ENCODE measurements around the gene PIRT. TPM values are rescaled to one million over a fixed set of nuclear protein-coding genes. Genes with fewer than 3 reads are reported as not detected.
"Not testable (repeated sequence)": the region's sequence is repeated elsewhere in the genome, so short reads cannot be mapped to it uniquely, and the experiment has no call there.

PIRT gene
- polyA plus RNA-seq, 1 donor (not counting 4 experiments of a cell fraction or from before 2014, with no cell fraction given) = not detected

GRCh38 chr17:10859051-10859450 lies 21.2 kb upstream of the PIRT start:
- FAIRE-seq = no peak

GRCh38 chr17:10857976-10858375 lies 20.1 kb upstream of the PIRT start:
- H3K79me2 ChIP-seq (ENCODE audit: control insufficient read depth, insufficient read depth, low read length) = no peaks in the 10 kb centered on the region
- H3K27ac ChIP-seq (ENCODE audit: control insufficient read depth, insufficient read depth, low read length) = no peak overlapping the region
- no peak for DNase-seq (ENCODE audit: low read depth, low spot score)
- H3K36me3 ChIP-seq (ENCODE audit: control insufficient read depth in 2 of 2, extremely low read depth in 1 of 2, insufficient read depth in 2 of 2, low read length in 2 of 2) = no peaks in the 10 kb centered on the region
- TF ChIP-seq CTCF (optimal IDR thresholded peaks at IDR 0.05 in 1 of 3, IDR thresholded peaks at IDR 0.05 in 1 of 3, conservative IDR thresholded peaks at IDR 0.05 in 1 of 3; ENCODE audit: extremely low read depth in 1 of 3, insufficient read depth in 2 of 3, low read length in 3 of 3) (no peak), EZH2 (IDR thresholded peaks at IDR 0.05; ENCODE audit: low read length) (no peak)
- FAIRE-seq = no peak
- no peaks in the 10 kb centered on the region for H3K4me1 ChIP-seq (ENCODE audit: control insufficient read depth, extremely low read depth, insufficient read depth, low read length)
- H2AFZ ChIP-seq (ENCODE audit: control insufficient read depth, low read length) = no peak overlapping the region
- no peaks in the 10 kb centered on the region for H3K9me3 ChIP-seq (ENCODE audit: control insufficient read depth, low read depth, low read length)
- dilution Hi-C loops (cut with MboI; ENCODE audit: extremely low pct_ligation_motif_present, low sequenced_read_pairs) = loop anchor here (25.0 kb wide), 1 partner anchor 279 kb away; no protein-coding TSS in a partner anchor
- no peaks in the 10 kb centered on the region for H3K9me1 ChIP-seq (ENCODE audit: control insufficient read depth, extremely low read depth, insufficient read depth, low read length)
- no peaks in the 10 kb centered on the region for H4K20me1 ChIP-seq (ENCODE audit: control insufficient read depth, extremely low read depth, insufficient read depth, low read length)
- no peaks in the 10 kb centered on the region for H3K27me3 ChIP-seq (ENCODE audit: control insufficient read depth, extremely low read depth, insufficient read depth, low read length)
- no peak overlapping the region for H3K4me3 ChIP-seq (ENCODE audit: control insufficient read depth in 2 of 3, extremely low read depth in 1 of 3, insufficient read depth in 2 of 3, low read depth in 1 of 3, low read length in 3 of 3)
- no peak overlapping the region for H3K4me2 ChIP-seq (ENCODE audit: control insufficient read depth, extremely low read depth, insufficient read depth, low read depth, low read length)
- H3K9ac ChIP-seq (ENCODE audit: control insufficient read depth, extremely low read depth, insufficient read depth, low read length) = no peak overlapping the region

More at GRCh38 chr17:10859051-10859450, 21.2 kb upstream of the PIRT start:
- no peaks in the 10 kb centered on the region for H3K36me3 ChIP-seq (ENCODE audit: control insufficient read depth in 2 of 2, extremely low read depth in 1 of 2, insufficient read depth in 2 of 2, low read length in 2 of 2)
- no peaks in the 10 kb centered on the region for H3K9me3 ChIP-seq (ENCODE audit: control insufficient read depth, low read depth, low read length)
- no peaks in the 10 kb centered on the region for H3K79me2 ChIP-seq (ENCODE audit: control insufficient read depth, insufficient read depth, low read length)
- H4K20me1 ChIP-seq (ENCODE audit: control insufficient read depth, extremely low read depth, insufficient read depth, low read length) = no peaks in the 10 kb centered on the region
- dilution Hi-C loops (cut with MboI; ENCODE audit: extremely low pct_ligation_motif_present, low sequenced_read_pairs) = loop anchor here (25.0 kb wide), 1 partner anchor 278 kb away; no protein-coding TSS in a partner anchor
- H3K27me3 ChIP-seq (ENCODE audit: control insufficient read depth, extremely low read depth, insufficient read depth, low read length) = no peaks in the 10 kb centered on the region
- no peak for DNase-seq (ENCODE audit: low read depth, low spot score)
- no peak overlapping the region for H3K9ac ChIP-seq (ENCODE audit: control insufficient read depth, extremely low read depth, insufficient read depth, low read length)
- no peaks in the 10 kb centered on the region for H3K9me1 ChIP-seq (ENCODE audit: control insufficient read depth, extremely low read depth, insufficient read depth, low read length)
- no peak for TF ChIP-seq CTCF (optimal IDR thresholded peaks at IDR 0.05 in 1 of 3, IDR thresholded peaks at IDR 0.05 in 1 of 3, conservative IDR thresholded peaks at IDR 0.05 in 1 of 3; ENCODE audit: extremely low read depth in 1 of 3, insufficient read depth in 2 of 3, low read length in 3 of 3)
- no peak for TF ChIP-seq EZH2 (IDR thresholded peaks at IDR 0.05; ENCODE audit: low read length)
- H3K27ac ChIP-seq (ENCODE audit: control insufficient read depth, insufficient read depth, low read length) = no peak overlapping the region
- H3K4me2 ChIP-seq (ENCODE audit: control insufficient read depth, extremely low read depth, insufficient read depth, low read depth, low read length) = no peak overlapping the region
- no peaks in the 10 kb centered on the region for H3K4me1 ChIP-seq (ENCODE audit: control insufficient read depth, extremely low read depth, insufficient read depth, low read length)
- no peak overlapping the region for H3K4me3 ChIP-seq (ENCODE audit: control insufficient read depth in 2 of 3, extremely low read depth in 1 of 3, insufficient read depth in 2 of 3, low read depth in 1 of 3, low read length in 3 of 3)
- no peak overlapping the region for H2AFZ ChIP-seq (ENCODE audit: control insufficient read depth, low read length)

GRCh38 chr17:10846636-10847035 lies 8.7 kb upstream of the PIRT start:
- H3K4me3 ChIP-seq (ENCODE audit: control insufficient read depth in 2 of 3, extremely low read depth in 1 of 3, insufficient read depth in 2 of 3, low read depth in 1 of 3, low read length in 3 of 3); H2AFZ ChIP-seq (ENCODE audit: control insufficient read depth, low read length); H3K79me2 ChIP-seq (ENCODE audit: control insufficient read depth, insufficient read depth, low read length); H3K36me3 ChIP-seq (ENCODE audit: control insufficient read depth in 2 of 2, extremely low read depth in 1 of 2, insufficient read depth in 2 of 2, low read length in 2 of 2); H3K4me2 ChIP-seq (ENCODE audit: control insufficient read depth, extremely low read depth, insufficient read depth, low read depth, low read length); H4K20me1 ChIP-seq (ENCODE audit: control insufficient read depth, extremely low read depth, insufficient read depth, low read length); FAIRE-seq; H3K27ac ChIP-seq (ENCODE audit: control insufficient read depth, insufficient read depth, low read length); H3K4me1 ChIP-seq (ENCODE audit: control insufficient read depth, extremely low read depth, insufficient read depth, low read length); H3K9me1 ChIP-seq (ENCODE audit: control insufficient read depth, extremely low read depth, insufficient read depth, low read length); H3K9ac ChIP-seq (ENCODE audit: control insufficient read depth, extremely low read depth, insufficient read depth, low read length); H3K27me3 ChIP-seq (ENCODE audit: control insufficient read depth, extremely low read depth, insufficient read depth, low read length); DNase-seq (ENCODE audit: low read depth, low spot score); dilution Hi-C loops (cut with MboI; ENCODE audit: extremely low pct_ligation_motif_present, low sequenced_read_pairs); H3K9me3 ChIP-seq (ENCODE audit: control insufficient read depth, low read depth, low read length): not testable (repeated sequence)

All from keratinocyte (primary cell).